Esophagus mucosa (tissue), 1 donor: ENCODE results near the gene PCSK4. TPM values are rescaled to one million over a fixed set of nuclear protein-coding genes. Genes with fewer than 3 reads are reported as not detected.
"Not testable (repeated sequence)": the region's sequence is repeated elsewhere in the genome, so short reads cannot be mapped to it uniquely, and the experiment has no call there.

Source experiments
- ATAC-seq: fragments of 200-7000 bp; cut with Tn5 transposase; one replicate; pipeline ENCODE4 v1.9.1; 2020
- total RNA-seq: library from RNA; stranded (reverse); gene quantifications from one replicate; pipeline ENCODE4 v1.2.4, GENCODE V29; 2023
- donor health status: DM: yes; HTN: yes; CAD: no.

PCSK4 gene
- total RNA-seq, 1 donor from 2014 or later, result 1.2 TPM

DNA sequence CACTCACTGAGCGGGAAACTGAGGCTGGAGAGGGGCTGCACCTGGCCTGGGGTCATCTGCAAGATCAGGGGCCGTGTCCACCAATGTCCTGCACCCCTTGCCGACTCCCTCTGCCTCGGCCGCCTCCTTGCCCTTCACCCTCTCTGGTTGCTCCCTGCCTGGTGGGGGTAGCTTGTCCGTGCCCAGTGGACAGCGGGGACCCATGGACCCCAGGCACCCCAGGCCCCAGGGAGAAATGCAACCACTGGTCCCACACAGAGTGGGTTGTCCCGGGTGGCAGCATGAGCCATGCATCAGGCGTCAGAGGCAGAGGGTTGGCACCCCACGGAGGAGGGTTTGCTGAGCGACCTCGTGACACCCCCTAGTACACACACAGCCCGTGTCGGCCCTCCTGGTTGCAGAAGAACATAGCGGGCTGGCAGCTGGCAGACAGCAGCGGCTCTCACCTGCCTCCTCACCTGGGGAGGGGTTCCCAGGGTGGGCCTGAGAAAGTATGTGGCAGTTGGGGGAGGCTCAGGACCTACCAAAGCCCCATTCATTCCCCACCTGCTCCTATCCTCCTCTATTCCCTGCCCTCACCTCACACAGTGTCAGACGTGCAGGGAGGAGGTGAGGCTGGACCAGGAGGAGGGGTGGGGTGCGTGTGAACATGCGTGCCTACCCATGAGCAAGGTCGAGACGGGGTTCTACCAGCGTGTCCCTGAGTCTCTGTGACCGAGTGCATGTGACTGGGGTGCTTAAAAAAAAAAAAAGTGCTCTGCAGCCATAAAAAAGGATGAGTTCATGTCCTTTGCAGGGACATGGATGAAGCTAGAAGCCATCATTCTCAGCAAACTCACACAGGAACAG lies 14.0 kb upstream of the PCSK4 start:
- ATAC-seq, result no peak

DNA sequence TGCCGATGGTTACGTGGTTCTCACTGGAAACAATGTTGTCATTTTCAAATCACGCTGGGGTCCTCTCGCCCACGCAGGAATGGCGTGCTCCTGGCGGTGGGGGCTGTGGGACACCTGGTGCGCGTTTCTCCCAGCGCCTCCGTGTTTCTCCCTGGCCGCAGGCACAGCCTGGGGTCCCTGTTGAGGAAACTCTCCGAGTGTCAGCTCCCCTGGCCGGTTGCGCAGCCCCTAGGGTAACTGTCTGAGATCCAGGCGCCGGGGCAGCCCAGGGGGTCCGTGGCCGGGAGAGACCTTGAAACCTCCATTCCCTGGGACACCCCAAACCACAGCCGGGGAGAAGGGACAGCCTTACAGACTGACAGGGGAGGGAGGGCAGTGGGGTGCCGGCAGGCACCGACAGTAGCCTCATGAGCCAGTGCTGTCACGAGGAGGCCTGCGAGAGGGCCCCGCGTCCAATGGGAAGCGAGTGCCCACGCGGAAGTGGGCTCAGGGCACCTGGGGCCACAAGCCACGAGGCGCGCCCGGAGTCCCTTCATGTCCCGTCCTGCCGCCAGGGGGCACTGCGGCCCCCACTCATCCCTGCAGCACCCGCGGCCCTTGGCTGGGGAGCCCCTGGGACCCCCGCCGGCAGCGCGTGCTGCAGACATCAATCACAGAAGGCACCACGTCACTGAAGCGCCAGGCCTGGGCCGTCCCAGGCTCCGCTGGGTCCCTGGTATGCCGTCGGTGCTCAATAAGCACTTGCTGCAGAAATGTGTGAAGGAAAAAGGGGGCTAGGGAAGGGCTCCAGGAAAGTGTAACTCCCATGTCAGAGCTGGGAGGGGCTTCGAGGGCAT lies 13.2 kb upstream of the PCSK4 start:
- no peak for ATAC-seq

DNA sequence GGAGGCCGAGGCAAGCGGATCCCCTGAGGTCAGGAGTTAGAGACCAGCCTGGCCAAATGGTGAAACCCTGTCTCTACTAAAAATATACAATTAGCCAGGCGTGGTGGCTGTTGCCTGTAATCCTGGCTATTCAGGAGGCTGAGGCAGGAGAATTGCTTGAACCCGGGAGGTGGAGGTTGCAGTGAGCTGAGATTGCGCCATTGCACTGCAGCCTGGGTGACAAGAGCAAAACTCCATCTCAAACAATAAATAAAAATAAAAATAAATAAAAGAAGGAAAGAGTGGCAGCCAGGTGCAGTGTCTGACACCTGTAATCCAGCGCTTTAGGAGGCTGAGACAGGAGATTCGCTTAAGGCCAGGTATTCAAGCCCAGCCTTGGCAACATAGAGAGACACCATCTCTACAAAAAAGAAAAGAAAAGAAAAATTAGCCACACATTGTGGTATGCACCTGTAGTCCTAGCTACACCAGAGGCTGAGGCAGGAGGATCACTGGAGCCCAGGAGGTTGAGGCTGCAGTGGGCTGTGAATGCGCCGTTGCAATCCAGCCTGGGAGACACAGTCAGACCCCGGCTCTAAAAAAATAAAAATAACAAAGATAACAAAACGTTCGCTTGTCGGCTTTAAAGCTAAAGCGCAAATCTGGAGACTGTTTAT lies 12.4 kb upstream of the PCSK4 start:
- no peak for ATAC-seq

DNA sequence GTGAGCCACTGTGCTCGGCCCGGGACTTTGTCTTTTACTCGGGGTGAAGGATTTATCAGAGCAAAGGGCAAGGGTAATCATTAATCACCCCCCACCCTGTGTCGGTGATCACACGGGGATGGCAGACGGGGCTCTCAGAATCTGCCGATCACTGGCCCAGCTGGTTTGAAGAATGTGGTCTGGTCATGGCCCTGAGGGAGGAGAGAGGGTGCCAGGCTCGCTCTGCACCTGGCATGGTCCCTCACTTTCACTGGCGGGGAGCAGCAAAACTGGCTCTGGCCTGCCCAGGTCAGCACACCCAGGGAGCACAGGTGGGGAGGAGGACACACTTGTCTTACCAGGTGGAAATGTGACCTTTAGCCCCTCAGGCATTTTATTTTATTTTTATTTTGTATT lies 11.0 kb upstream of the PCSK4 start:
- peak; percentile 47 for ATAC-seq

DNA sequence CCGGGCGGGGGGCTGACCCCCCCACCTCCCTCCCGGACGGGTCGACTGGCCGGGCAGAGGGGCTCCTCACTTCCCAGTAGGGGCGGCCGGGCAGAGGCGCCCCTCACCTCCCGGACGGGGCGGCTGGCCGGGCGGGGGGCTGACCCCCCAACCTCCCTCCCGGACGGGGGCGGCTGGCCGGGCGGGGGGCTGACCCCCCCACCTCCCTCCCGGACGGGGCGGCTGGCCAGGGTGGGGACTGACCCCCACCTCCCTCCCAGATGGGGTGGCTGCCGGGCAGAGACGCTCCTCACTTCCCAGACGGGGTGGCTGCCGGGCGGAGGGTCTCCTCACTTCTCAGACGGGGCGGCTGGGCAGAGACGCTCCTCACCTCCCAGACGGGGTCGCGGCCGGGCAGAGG lies 9.1 kb upstream of the PCSK4 start:
- ATAC-seq, result not testable (repeated sequence)

DNA sequence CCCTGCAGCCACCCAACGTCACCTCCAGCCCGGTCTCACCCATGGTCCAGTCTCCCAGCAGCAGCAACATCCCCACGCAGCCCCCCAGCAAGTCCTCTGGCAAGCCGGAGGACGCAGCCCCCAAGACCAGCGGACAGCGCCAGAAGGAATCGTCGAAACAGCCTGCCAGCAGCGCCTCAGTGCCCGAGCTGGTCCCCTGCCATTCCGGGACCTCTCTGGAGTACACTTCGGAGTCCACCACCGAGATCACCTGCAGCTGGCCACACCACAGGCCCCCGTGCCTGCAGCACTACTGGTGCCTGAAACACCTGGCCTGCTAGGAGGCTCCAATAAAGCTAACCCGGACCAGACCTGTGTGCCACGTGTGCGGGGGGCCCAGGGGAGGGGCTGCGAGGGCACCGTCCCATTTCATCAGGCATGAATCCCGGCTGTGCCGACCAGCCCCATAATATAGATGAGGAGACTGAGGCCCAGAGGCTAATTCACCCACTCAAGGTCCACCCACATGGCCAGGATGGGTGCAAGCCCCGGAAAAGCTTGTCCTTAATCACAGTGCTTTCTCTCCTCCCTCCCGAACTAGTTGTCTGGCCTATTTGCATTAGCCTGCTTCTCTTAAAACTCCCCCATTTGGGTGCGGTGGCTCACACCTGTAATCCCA lies 7.6 kb upstream of the PCSK4 start:
- ATAC-seq, result no peak

DNA sequence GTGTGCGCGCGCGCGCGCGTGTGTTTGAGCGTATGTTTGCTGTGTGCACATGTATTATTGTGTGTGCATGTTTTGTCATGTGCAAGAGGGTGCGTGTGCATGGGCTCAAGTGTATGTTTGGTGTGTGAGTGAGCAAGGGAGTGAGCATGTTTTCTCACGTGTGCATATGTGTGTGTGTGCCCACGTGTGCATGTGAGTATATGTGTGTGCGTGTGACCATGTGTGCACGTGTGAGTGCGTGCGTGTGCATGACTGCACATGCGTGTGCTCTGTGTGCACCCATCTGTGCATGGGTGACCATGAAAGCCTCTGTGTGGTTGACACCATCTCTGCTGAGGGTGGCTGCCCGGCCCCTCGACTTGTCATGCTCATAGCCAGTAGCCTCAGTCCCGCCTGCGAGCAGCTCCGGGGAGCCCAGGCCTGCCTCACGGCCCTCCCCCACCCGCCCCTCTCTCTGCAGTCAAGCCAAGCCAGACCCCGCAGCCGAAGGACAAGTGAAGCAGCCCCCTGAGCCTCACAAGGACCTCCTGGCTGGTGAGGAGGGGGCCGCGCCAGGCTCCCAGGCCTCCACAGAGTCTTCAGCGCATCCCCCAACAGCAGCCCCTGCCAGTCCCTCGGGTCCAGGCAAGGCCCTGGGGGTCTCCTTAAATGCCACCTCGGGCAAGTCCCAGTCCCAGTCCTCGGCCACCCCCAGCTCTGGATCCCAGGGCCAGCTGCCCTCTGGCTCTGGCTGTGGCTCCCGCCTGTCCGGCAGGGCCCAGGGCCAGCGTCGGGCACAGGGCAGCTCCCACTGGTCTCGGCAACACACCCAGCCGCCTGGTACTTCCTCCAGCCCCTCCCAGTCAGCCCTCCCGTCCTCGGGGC lies 6.8 kb upstream of the PCSK4 start:
- peak; percentile 4 for ATAC-seq

DNA sequence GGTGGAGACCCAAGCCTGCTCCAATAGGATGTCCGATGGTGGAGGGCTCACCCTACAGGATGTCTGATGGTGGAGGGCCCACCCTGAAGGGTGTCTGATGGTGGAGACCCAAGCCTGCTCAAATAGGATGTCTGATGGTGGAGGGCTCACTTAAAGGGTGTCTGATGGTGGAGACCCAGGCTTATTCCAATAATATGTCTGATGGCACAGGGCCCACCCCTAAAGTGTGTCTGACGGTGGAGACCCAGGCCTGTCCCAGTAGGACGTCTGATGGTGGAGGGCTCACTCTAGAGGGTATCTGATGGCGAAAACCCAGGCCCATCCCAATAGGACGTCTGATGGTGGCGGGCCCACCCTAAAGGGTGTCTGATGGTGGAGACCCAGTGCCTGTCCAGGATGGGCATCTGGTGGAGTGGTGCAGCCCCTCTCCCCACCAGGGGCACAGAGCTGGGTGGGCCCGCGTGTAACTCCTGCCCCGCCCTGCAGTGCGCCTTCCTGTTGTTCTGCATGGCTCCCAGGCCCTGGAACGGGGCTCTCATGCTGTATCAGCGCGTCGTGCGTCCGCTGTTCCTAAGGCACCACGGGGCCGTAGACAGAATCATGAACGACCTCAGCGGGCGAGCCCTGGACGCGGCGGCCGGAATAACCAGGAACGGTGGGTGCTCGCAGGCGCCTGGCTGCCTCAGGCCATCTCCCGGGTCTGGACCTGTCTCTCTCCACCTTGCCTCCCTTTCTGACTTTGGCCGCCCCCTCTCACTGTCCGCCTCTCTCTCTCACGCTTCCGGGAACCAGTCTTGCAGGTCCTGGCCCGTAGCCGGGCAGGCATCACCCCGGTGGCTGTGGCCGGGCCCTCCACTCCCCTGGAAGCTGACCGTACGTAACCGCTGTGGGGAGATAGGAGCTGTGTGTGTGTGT lies 5.9 kb upstream of the PCSK4 start:
- ATAC-seq, result peak; percentile 46

DNA sequence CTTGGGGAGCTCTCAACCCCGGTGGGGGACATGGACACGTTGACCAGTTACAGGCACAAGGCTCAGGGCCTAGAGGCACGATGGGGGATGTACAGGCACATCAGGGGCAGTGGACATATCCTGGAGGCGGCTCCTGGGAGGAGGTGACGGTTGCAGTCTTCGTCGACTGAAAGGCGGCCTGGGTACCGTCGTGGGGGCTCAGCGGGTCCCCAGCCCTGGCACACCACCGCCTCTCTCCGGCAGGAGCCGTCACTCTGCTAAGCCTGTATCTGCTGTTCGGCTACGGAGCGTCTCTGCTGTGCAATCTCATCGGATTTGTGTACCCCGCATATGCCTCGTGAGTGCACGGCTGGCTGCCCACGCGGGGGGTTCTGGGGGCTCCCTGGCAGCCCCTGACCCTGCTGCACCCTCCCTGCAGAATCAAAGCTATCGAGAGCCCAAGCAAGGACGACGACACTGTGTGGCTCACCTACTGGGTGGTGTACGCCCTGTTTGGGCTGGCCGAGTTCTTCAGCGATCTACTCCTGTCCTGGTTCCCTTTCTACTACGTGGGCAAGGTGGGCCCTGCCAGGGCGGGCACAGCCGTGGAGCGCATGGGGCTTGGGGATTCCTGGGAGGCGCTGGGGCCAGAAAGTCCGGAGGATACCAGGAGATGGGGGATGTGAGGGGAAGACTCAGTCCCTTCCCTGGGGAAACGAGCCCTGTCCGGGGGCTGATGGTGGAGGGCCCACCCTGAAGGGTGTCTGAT lies 5.1 kb upstream of the PCSK4 start:
- ATAC-seq, result no peak

DNA sequence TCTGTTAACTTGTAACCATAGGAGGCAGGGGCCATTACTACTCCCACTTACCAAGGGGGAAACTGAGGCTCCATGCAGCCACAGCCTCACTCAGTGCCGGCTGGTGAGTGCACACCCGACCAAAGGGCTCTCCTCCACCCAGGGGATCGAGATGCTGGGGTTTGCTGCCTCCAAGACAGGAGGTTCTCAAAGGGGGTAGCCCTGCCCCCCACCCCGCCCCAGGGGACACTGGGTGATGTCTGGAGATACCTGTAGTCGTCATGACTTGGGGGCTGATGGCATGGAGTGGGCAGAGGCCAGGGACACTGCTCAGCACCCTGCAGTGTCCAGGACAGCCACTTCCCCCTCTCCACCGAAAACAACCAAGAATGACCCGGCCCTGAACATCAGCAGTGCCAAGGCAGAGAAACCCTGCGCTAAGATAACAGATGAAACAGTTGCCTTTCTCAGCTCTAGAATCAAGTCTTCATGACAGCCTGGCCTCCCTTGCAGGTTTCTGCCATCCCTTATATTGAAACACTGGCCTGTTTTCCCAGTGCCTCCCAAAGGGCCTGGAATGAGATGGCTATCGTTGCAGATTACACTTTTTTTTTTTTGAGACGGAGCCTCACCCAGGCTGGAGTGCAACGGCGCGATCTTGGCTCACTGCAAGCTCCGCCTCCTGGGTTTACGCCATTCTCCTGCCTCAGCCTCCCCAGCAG lies 4.1 kb upstream of the PCSK4 start:
- ATAC-seq, result no peak

DNA sequence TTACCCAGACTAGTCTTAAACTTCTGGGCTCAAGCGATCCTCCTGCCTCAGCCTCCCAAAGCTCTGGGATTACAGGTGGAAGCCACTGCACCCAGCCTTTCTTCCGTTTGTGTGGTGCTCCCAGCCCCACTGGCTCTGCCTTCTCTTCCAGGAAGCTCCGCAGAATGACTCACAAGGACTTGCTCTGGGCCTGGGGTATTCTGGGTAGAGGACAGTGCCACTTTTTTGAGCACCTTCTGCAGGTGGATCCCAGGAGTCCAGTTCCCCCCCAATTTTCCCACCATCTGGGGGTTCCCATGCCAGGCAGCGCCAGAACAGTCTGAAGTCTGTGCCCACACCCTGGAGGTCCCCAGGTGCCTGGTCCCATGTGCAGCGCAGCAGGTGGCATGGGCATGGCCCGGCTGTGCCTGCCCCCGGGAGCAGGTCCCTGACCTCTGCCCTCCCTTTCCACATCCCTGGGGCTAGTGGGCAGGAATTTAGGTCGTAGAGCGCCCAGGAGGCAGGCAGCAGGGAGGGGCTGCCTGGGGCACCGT lies 2.4 kb upstream of the PCSK4 start:
- no peak for ATAC-seq

DNA sequence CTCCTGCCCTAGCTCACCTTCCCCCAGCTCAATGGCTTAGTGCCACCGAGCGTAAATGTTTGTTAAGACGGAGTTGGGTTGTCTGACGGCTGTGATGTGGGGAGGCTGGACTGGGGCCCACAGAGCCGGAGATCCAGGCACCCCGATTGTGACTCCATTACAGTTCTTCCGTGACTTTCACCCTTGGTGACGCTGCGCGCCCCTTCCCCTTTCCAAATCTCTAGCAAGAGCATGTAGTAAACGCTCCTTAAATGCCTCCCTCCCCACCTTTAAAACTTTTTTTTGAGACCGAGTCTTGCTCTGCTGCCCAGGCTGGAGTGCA lies 1.7 kb upstream of the PCSK4 start:
- no peak for ATAC-seq

DNA sequence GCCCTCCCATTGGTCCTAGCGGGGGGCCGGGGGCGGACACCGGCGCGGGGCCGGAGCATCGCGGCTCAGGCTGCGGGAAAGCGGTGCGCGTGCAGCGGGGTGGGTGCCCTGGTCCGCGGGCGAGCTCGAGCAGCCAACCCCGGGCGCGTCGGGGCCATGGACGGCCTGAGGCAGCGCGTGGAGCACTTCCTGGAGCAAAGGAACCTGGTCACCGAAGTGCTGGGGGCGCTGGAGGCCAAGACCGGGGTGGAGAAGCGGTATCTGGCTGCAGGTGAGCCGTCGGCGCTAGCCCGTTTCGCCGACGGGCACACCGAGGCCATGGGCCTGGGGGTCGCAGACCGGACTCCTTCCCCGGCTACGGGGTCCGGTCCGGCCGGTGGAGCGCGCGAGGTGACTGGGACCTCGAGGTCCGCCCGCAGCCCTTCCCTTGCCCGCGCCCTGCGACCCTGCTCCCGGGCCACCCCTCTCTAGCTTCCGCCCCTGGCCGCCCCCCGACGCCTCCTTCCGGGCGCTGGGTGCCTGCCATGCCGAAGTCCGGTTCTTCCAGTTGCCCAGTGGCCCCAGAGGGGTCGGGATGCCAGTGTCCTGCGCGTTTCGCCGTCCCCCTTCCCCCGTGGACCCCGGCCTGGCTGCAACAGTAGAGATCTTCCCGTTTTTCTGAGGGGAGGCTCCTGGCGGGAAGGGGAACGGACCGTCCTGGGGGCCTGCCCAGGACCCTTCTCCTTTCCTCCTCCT lies 1.1 kb upstream of the PCSK4 start, which contains the start of gene REEP6:
TSS of gene REEP6 (plus strand) at position 68 of the 735 bp plus-strand sequence. CDS start at position 157, 89 bp downstream.
- no peak for ATAC-seq

DNA sequence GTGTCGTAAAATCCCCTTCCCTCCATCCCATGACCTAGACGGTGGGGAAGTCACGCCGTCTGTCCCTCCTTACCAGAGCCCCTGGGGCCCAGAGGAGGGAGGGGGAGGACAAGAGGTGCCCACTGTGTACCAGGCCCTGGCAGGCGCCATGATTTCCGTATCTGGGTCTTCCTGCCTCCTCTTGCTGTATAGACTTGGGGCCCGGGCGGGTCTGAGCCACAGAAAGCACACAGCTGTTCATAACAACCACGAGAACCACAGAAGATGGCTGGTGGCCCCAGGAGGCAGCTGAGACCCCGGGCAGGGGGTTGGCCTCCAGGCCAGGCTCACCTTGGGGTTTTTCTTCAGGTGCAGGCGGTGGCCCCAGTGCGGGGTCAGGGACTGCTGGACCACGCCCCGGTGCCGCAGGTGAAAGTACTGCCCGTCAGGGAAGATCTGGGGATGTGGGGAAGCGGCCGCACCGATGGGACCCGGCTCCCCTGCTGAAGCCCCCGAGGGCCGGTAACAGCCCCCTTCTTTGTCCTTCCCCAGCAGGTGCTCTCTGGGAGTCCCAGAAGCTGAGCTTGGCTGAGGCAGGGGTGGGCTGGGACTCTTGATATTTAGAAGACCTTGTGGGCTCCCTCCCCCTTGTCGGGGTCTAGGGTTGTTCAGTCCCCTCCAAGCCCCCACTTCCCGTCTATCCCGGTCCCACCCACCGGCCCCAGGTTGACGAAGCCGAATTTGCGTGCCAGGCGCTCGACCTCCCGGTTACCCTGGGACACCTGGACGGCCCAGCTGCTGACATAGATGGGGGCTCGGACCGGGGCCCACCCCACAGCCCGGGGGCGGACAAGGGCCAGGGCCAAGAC lies 463 bp downstream of the PCSK4 start:
- ATAC-seq, result no peak

DNA sequence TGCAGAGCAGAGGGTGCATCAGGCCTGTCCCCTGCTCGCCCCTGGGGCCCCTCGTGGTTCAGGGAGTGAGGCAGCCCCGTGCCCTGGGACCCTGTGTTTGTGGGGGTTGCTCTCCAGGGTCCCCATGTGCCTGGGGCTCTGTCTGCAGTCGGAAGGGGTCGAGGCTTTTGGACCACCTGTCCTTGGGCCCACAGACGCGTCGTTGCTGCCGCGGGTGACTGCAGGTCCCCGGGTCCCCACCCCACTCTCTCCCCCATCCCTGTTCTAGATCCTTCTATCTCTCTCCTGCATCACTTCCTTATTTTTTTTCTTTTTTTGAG lies 1.9 kb downstream of the PCSK4 start:
- no peak for ATAC-seq

DNA sequence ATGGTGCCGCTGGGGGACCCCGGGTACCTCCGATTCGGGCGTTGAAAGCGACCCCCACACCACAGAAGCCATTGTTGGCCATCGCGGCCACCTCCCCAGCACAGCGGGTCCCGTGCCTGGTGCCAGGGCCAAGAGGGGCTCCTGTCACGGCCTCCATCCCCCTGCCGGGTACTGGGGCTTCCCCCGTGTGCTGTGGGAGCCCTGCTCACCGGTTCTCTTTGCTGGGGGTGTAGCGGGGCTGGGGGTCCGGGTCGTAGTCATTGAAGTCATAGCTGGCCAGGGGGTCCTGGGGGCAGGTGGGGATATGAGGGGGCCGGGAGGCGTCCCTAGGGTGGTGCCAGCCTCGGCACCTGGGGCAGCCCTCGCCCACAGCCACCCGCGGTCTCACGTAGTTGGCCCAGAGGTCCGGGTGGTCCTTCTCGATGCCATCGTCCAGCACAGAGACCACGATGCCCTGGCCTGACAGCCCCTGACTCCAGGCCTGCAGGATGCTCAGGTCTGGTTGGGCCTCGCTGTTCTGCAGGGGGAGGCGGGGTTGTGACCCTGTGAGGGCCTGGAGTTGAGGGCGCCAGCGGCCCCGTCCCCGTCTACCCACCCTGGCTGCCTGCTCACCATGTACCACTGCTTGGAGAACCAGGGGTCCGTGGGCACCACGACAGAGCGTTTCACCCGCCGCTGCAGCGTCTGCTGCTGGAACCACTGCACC lies 2.4 kb downstream of the PCSK4 start:
- ATAC-seq, result no peak
